H1 (cell line): Measurements from ENCODE around the gene SLCO6A1. TPM values are rescaled to one million over a fixed set of nuclear protein-coding genes. Genes with fewer than 3 reads are reported as not detected.

Experiments used
- CTCF ChIA-PET: fragments of 300-600 bp; sonication (Branson Sonifier 250); formaldehyde crosslinking; loops from one replicate; lab custom pipeline; 2021; ENCODE audit not compliant: partially characterized antibody; lab: Charles Lee
- POLR2A ChIA-PET: fragments of 300-600 bp; sonication (Branson Sonifier 250); formaldehyde crosslinking; loops from one replicate; lab custom pipeline; 2021; ENCODE audit warnings: inconsistent platforms; ENCODE audit not compliant: partially characterized antibody; lab: Charles Lee
- DNase-seq, 2 experiments: peaks; one replicate each; pipeline versions ENCODE4 v3.0.0 to v3.0.0-alpha.2; 2010 to 2022; ENCODE audit warnings: low spot score in 2 of 2, low read depth in 1 of 2, mixed read lengths in 1 of 2
- FAIRE-seq: peaks from 2 replicates; lab custom pipeline; 2011; peaks lifted over from hg19 to GRCh38; lab: Jason Lieb, UNC
- H2AFZ ChIP-seq: 2 replicates; pipeline ENCODE4 v1.8.1; 2012; ENCODE audit warnings: low read length, inconsistent platforms
- H2AK5ac ChIP-seq: 2 replicates; pipeline ENCODE4 v1.6.1; 2013; ENCODE audit warnings: low read depth, low read length
- H2BK120ac ChIP-seq: replicated peaks from 2 replicates; pipeline ENCODE3; 2013; ENCODE audit warnings: low read depth, low read length, inconsistent platforms
- H2BK12ac ChIP-seq: 2 replicates; pipeline ENCODE4 v1.6.1; 2013; ENCODE audit warnings: low read depth, low read length
- H2BK15ac ChIP-seq: 2 replicates; pipeline ENCODE4 v1.6.1; 2013; ENCODE audit warnings: low read length
- H2BK20ac ChIP-seq: 2 replicates; pipeline ENCODE4 v1.6.1; 2013; ENCODE audit warnings: low read length
- H2BK5ac ChIP-seq: 2 replicates; pipeline ENCODE4 v1.6.1; 2013; ENCODE audit warnings: low read depth, low read length
- H3K14ac ChIP-seq: 2 replicates; pipeline ENCODE4 v1.6.1; 2013; ENCODE audit warnings: inconsistent platforms; ENCODE audit not compliant: insufficient read length
- H3K18ac ChIP-seq: 2 replicates; pipeline ENCODE4 v1.6.1; 2013; ENCODE audit warnings: low read length; ENCODE audit errors: extremely low read depth
- H3K23ac ChIP-seq: 2 replicates; pipeline ENCODE4 v1.6.1; 2013; ENCODE audit warnings: inconsistent platforms; ENCODE audit not compliant: insufficient read length
- H3K23me2 ChIP-seq: 2 replicates; pipeline ENCODE4 v1.6.1; 2013; ENCODE audit warnings: low read depth, low read length
- H3K27ac ChIP-seq: 2 replicates; pipeline ENCODE4 v1.6.1; 2011; ENCODE audit warnings: low read depth, low read length, inconsistent platforms
- H3K27me3 ChIP-seq, 4 experiments: replicated peaks in 1 of 4; 1 replicate in 1 of 4; 2 replicates in 3 of 4; pipeline versions ENCODE4 v1.6.1 to v1.8.1; 2011 to 2013; ENCODE audit warnings: low read length in 3 of 4, mild to moderate bottlenecking in 3 of 4, inconsistent platforms in 2 of 4, mixed read lengths in 2 of 4, moderate library complexity in 1 of 4; ENCODE audit not compliant: control insufficient read depth in 3 of 4, insufficient read depth in 3 of 4; ENCODE audit errors: extremely low read depth in 1 of 4
- H3K36me3 ChIP-seq, 4 experiments: 2 replicates each; pipeline versions ENCODE4 v1.6.1 to v1.8.1; 2011 to 2013; ENCODE audit warnings: mild to moderate bottlenecking in 4 of 4, low read length in 3 of 4, moderate library complexity in 2 of 4, control low read depth in 1 of 4, inconsistent platforms in 1 of 4; ENCODE audit not compliant: insufficient read depth in 4 of 4, control insufficient read depth in 2 of 4
- H3K4ac ChIP-seq: replicated peaks from 2 replicates; pipeline ENCODE3; 2013; ENCODE audit warnings: low read length, low read depth, mixed read lengths, inconsistent platforms; ENCODE audit not compliant: insufficient read length
- H3K4me1 ChIP-seq, 4 experiments: replicated peaks in 1 of 4; 1 replicate in 1 of 4; 2 replicates in 3 of 4; pipeline versions ENCODE4 v1.6.1 to v1.8.1; 2011 to 2013; ENCODE audit warnings: low read length in 3 of 4, inconsistent platforms in 2 of 4, mixed read lengths in 1 of 4; ENCODE audit not compliant: insufficient read depth in 4 of 4, control insufficient read depth in 3 of 4
- H3K4me2 ChIP-seq, 2 experiments: 2 replicates each; pipeline versions ENCODE4 v1.6.1 to v1.8.1; 2011 to 2013; ENCODE audit warnings: low read depth in 2 of 2, low read length in 2 of 2, control low read depth in 1 of 2, inconsistent platforms in 1 of 2, mild to moderate bottlenecking in 1 of 2; ENCODE audit not compliant: insufficient read depth in 1 of 2
- H3K4me3 ChIP-seq, 4 experiments: fragments of 200-600, 300-600 bp in 1 of 4; sonication (generic), shearing (Covaris generic), sonication (Bioruptor Twin) in 1 of 4; 2 replicates each; pipeline versions ENCODE4 v1.5.1 to v1.8.1; 2011 to 2016; ENCODE audit warnings: low read length in 4 of 4, low read depth in 3 of 4, control low read depth in 2 of 4, inconsistent platforms in 2 of 4, mild to moderate bottlenecking in 2 of 4, mixed read lengths in 1 of 4, moderate library complexity in 1 of 4; ENCODE audit not compliant: insufficient read depth in 2 of 4; ENCODE audit errors: extremely low read depth in 1 of 4
- H3K56ac ChIP-seq: replicated peaks from 2 replicates; pipeline ENCODE3; 2013; ENCODE audit warnings: low read depth, mild to moderate bottlenecking, mixed read lengths, low read length, inconsistent platforms; ENCODE audit not compliant: insufficient read length
- H3K79me1 ChIP-seq: 2 replicates; pipeline ENCODE4 v1.6.1; 2013; ENCODE audit warnings: low read depth, low read length, control low read depth
- H3K79me2 ChIP-seq, 2 experiments: 2 replicates each; pipeline versions ENCODE4 v1.6.1 to v1.8.1; 2012 to 2013; ENCODE audit warnings: low read length in 2 of 2, mild to moderate bottlenecking in 2 of 2, inconsistent platforms in 1 of 2; ENCODE audit not compliant: insufficient read depth in 2 of 2, control insufficient read depth in 1 of 2
- H3K9ac ChIP-seq, 4 experiments: replicated peaks in 1 of 4; 1 replicate in 1 of 4; 2 replicates in 3 of 4; pipeline versions ENCODE4 v1.6.1 to v1.8.1; 2011 to 2013; ENCODE audit warnings: low read depth in 3 of 4, low read length in 3 of 4, control low read depth in 2 of 4, mild to moderate bottlenecking in 2 of 4, moderate library complexity in 2 of 4, inconsistent platforms in 1 of 4; ENCODE audit errors: extremely low read depth in 1 of 4
- H3K9me3 ChIP-seq, 2 experiments: 2 replicates each; pipeline versions ENCODE4 v1.6.1 to v1.8.1; 2012 to 2013; ENCODE audit warnings: mild to moderate bottlenecking in 2 of 2, moderate library complexity in 2 of 2, control low read depth in 1 of 2, inconsistent platforms in 1 of 2, low read depth in 1 of 2, low read length in 1 of 2, mixed read lengths in 1 of 2; ENCODE audit not compliant: insufficient read depth in 2 of 2
- H4K20me1 ChIP-seq, 2 experiments: replicated peaks in 1 of 2; 2 replicates each; pipeline versions ENCODE3 to v1.8.1; 2011 to 2013; ENCODE audit warnings: inconsistent platforms in 2 of 2, low read length in 2 of 2, mild to moderate bottlenecking in 1 of 2; ENCODE audit not compliant: insufficient read depth in 2 of 2, control insufficient read depth in 1 of 2
- H4K5ac ChIP-seq: 2 replicates; pipeline ENCODE4 v1.6.1; 2013; ENCODE audit warnings: low read length, low read depth, mixed read lengths, inconsistent platforms; ENCODE audit not compliant: insufficient read length
- H4K8ac ChIP-seq: 2 replicates; pipeline ENCODE4 v1.8.0; 2013; ENCODE audit warnings: mild to moderate bottlenecking, moderate library complexity, low read length, inconsistent platforms; ENCODE audit not compliant: insufficient read depth; ENCODE audit errors: extremely low read depth
- H4K91ac ChIP-seq: replicated peaks from 2 replicates; pipeline ENCODE3; 2013; ENCODE audit warnings: low read length, mixed read lengths, inconsistent platforms; ENCODE audit not compliant: insufficient read length
- ASH2L ChIP-seq: fragments of 200-600, 300-600 bp; sonication (generic); IDR thresholded peaks from one replicate; pipeline ENCODE4 v1.7.1; 2017; ENCODE audit warnings: low read length
- CBX8 ChIP-seq: fragments of 300-800, 300-1000 bp; sonication (generic); IDR thresholded peaks from 2 replicates; pipeline ENCODE4 v1.7.1; 2016; ENCODE audit warnings: low read depth, low read length, borderline replicate concordance
- CHD2 ChIP-seq: IDR thresholded peaks from 2 replicates; pipeline ENCODE4 v1.6.1; 2012; ENCODE audit warnings: low read length, improper control_type of control experiment
- HDAC6 ChIP-seq: IDR thresholded peaks from one replicate; pipeline ENCODE4 v1.7.1; 2012; ENCODE audit warnings: low read depth, mild to moderate bottlenecking, inconsistent platforms, low read length, moderate library complexity
- KDM1A ChIP-seq: fragments of 200-600, 300-600 bp; sonication (generic); IDR thresholded peaks from 2 replicates; pipeline ENCODE4 v1.7.1; 2016; ENCODE audit warnings: mild to moderate bottlenecking, low read length, borderline replicate concordance
- KDM4A ChIP-seq: IDR thresholded peaks from one replicate; pipeline ENCODE4 v1.7.1; 2012; ENCODE audit warnings: low read depth, mild to moderate bottlenecking, moderate library complexity, low read length, inconsistent platforms; ENCODE audit not compliant: severe bottlenecking
- NANOG ChIP-seq: IDR thresholded peaks from 2 replicates; pipeline ENCODE4 v1.6.1; 2011; ENCODE audit warnings: low read length, low read depth, mild to moderate bottlenecking, inconsistent platforms; ENCODE audit not compliant: insufficient read depth, poor library complexity, severe bottlenecking
- NRF1 ChIP-seq: IDR thresholded peaks from 2 replicates; pipeline ENCODE4 v1.6.1; 2011; ENCODE audit warnings: mild to moderate bottlenecking, low read depth, low read length, improper control_type of control experiment
- PHF8 ChIP-seq: fragments of 200-600 bp; sonication (generic); conservative IDR thresholded peaks from 2 replicates; pipeline ENCODE4 v1.7.1; 2012; ENCODE audit warnings: low read depth, mild to moderate bottlenecking, inconsistent platforms, low read length, moderate library complexity
- POU5F1 ChIP-seq: IDR thresholded peaks from 2 replicates; pipeline ENCODE4 v1.6.1; 2011; ENCODE audit warnings: low read depth, mild to moderate bottlenecking, low read length, moderate library complexity
- RFX5 ChIP-seq: IDR thresholded peaks from 2 replicates; pipeline ENCODE4 v1.6.1; 2011; ENCODE audit warnings: low read depth, low read length, improper control_type of control experiment, borderline replicate concordance
- SP2 ChIP-seq: IDR thresholded peaks from 2 replicates; pipeline ENCODE4 v1.6.1; 2012; ENCODE audit warnings: mild to moderate bottlenecking, low read length, inconsistent platforms
- polyA plus RNA-seq, 7 experiments: library from polyadenylated mRNA; depleted of rRNA in 3 of 7; stranded (reverse) in 5 of 7; unstranded in 2 of 7; fragments of >200 nt in 5 of 7; fragments of 200-250 nt in 2 of 7; gene quantifications; 1 replicate in 5 of 7; 2 replicates in 1 of 7; 4 replicates in 1 of 7; pipeline versions ENCODE4 v1.2.1 to v1.2.3, GENCODE V29; 2011 to 2013; ENCODE audit warnings: missing spikeins in 2 of 7, mixed read lengths in 2 of 7
- total RNA-seq: library from RNA; stranded (reverse); fragmentation: NEBNext Ultra II Directional; extraction: Animal tissue kit (Norgen Biotek cat#: 25700); gene quantifications from 2 replicates; pipeline ENCODE4 v1.2.1, GENCODE V29; 2021
- TF ChIP-seq, protein P1 (sequence below): IDR thresholded peaks from 2 replicates; pipeline ENCODE4 v1.6.1; 2012; ENCODE audit warnings: inconsistent platforms
- TF ChIP-seq, protein P2 (sequence below): IDR thresholded peaks from 2 replicates; pipeline ENCODE4 v1.6.1; 2012; ENCODE audit warnings: inconsistent platforms

Gene SLCO6A1
- total and polyA plus RNA-seq, 2 of the 8 experiments (the other 6 are each of a cell fraction or from before 2014, with no cell fraction given) = 0.06 to 0.56 TPM

DNA sequence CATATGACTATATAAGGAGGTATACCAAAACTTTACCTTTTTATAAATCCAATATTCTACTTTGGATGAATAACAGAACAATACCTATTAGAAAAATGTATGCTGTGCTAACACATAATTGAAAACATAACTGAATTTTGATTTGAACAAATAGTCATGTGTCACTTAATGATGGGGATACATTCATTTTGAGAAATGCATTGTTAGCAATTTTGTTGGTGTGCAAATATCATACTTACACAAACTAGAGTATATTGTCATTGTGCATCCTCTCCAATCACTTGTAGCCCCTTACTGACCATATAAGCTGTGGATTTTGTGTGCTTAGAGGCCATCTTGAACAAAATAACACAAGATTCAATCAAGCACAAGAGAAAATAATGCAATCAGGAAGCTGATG, 130.4 kb downstream of the SLCO6A1 start:
- Histone ChIP-seq H3K18ac (no peak overlapping the region), H3K4me2 (no peak overlapping the region), H3K4ac (no peak overlapping the region), H2BK5ac (no peak overlapping the region), H3K4me1 (no peaks in the 10 kb centered on the region), H2BK120ac (no peak overlapping the region), H3K36me3 (no peaks in the 10 kb centered on the region), H3K9ac (no peak overlapping the region), H3K23me2 (no peaks in the 10 kb centered on the region), H2BK12ac (no peak overlapping the region), H4K91ac (no peak overlapping the region), H3K27me3 (no peaks in the 10 kb centered on the region), H2BK20ac (no peak overlapping the region), H2BK15ac (no peak overlapping the region), H4K5ac (no peak overlapping the region), H4K8ac (no peak overlapping the region), H3K23ac (no peak overlapping the region), H3K9me3 (no peaks in the 10 kb centered on the region), H4K20me1 (no peaks in the 10 kb centered on the region), H3K56ac (no peak overlapping the region), H3K79me1 (no peaks in the 10 kb centered on the region), H3K4me3 (no peak overlapping the region), H3K79me2 (no peaks in the 10 kb centered on the region), H2AFZ (no peak overlapping the region), H3K27ac (no peak overlapping the region), H3K14ac (no peak overlapping the region), H2AK5ac (no peak overlapping the region)
- FAIRE-seq (no peak), DNase-seq (no peak)
- ChIA-PET POLR2A (no interaction called here), CTCF (no interaction called here)
- TF ChIP-seq HDAC6 (no peak), RFX5 (no peak), KDM4A (no peak), NRF1 (no peak), SP2 (no peak), NANOG (no peak), PHF8 (no peak), POU5F1 (no peak), KDM1A (no peak), ASH2L (no peak), CHD2 (no peak), CBX8 (no peak)
- TF ChIP-seq, protein P1, sequence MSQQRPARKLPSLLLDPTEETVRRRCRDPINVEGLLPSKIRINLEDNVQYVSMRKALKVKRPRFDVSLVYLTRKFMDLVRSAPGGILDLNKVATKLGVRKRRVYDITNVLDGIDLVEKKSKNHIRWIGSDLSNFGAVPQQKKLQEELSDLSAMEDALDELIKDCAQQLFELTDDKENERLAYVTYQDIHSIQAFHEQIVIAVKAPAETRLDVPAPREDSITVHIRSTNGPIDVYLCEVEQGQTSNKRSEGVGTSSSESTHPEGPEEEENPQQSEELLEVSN = no peak
- TF ChIP-seq, protein P2, sequence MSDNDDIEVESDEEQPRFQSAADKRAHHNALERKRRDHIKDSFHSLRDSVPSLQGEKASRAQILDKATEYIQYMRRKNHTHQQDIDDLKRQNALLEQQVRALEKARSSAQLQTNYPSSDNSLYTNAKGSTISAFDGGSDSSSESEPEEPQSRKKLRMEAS = no peak
